Activated CD8-positive, alpha-beta T cell treated with anti-CD3 and anti-CD28 coated beads for 36 hours (primary cell): Measurements from ENCODE around the gene MFAP2. TPM values are rescaled to one million over a fixed set of nuclear protein-coding genes. Genes with fewer than 3 reads are reported as not detected.
"Not testable (repeated sequence)": the region's sequence is repeated elsewhere in the genome, so short reads cannot be mapped to it uniquely, and the experiment has no call there.

Source experiments
- ATAC-seq: fragments of 200-7000 bp; cut with Tn5 transposase; one replicate; pipeline ENCODE4 v1.10.0; 2021; ENCODE audit warnings: mild to moderate bottlenecking, moderate library complexity
- CTCF ChIA-PET: fragments of 350-600 bp; sonication (Branson Sonifier 250); formaldehyde crosslinking; loops from one replicate; lab custom pipeline; 2021; ENCODE audit warnings: antibody characterized with exemption; lab: Charles Lee
- POLR2A ChIA-PET: fragments of 350-600 bp; sonication (Branson Sonifier 250); formaldehyde crosslinking; loops from one replicate; lab custom pipeline; 2021; ENCODE audit warnings: antibody characterized with exemption; lab: Charles Lee
- DNase-seq: peaks from one replicate; pipeline ENCODE4 v3.0.0-alpha.2; 2020
- H3K27ac Mint-ChIP-seq: one replicate; pipeline ENCODE4 v1.8.0; 2021; ENCODE audit warnings: mild to moderate bottlenecking, mixed read lengths
- H3K27me3 Mint-ChIP-seq: one replicate; pipeline ENCODE4 v1.8.0; 2021; ENCODE audit warnings: mixed read lengths
- H3K36me3 Mint-ChIP-seq: one replicate; pipeline ENCODE4 v1.8.0; 2021; ENCODE audit warnings: low read depth, mixed read lengths
- H3K4me1 Mint-ChIP-seq: one replicate; pipeline ENCODE4 v1.8.0; 2021; ENCODE audit warnings: low read depth, mixed read lengths
- H3K4me3 Mint-ChIP-seq: one replicate; pipeline ENCODE4 v1.8.0; 2021; ENCODE audit warnings: mild to moderate bottlenecking, moderate library complexity, mixed read lengths
- H3K9me3 Mint-ChIP-seq: one replicate; pipeline ENCODE4 v1.8.0; 2021; ENCODE audit warnings: mixed read lengths
- intact Hi-C: fragments of 100-400 bp; cut with micrococcal nuclease; formaldehyde crosslinking; loops from one replicate; pipeline ENCODE4 v1.10.0; 2022
- total RNA-seq, 2 experiments: library from RNA; stranded (reverse); gene quantifications; one replicate each; pipeline ENCODE4 v1.2.3, GENCODE V29; 2021
- TF ChIP-seq, protein P1 (sequence below): fragments of 200-600 bp; IDR thresholded peaks from one replicate; pipeline ENCODE4 v1.8.0; 2022; ENCODE audit warnings: antibody characterized with exemption, mild to moderate bottlenecking

MFAP2 gene
- total RNA-seq, 2 experiments from 2014 or later: not detected

DNA sequence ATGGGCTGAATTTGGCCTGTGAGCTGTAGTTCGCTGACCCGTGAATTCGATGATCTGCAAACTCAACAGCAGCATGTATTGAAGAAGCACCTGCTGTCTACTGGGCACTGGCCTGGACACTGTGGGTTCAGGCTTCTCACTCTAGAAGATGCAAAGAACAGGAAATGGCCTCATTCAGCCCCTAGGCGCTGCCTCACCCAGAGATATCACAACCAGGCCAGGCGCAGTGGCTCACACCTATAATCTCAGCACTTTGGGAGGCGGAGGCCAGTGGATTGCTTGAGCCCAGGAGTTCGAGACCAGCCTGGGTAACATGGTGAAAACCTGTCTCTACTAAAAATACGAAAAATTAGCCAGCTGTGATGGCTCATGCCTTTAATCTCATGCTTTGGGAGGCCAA is 23.6 kb downstream of the MFAP2 start:
- H3K36me3 Mint-ChIP-seq: no peaks in the 10 kb centered on the region
- no peak overlapping the region for H3K4me3 Mint-ChIP-seq
- DNase-seq (no peak), ATAC-seq (no peak)
- H3K4me1 Mint-ChIP-seq: peaks cover 8% of the 10 kb centered on the region
- TF ChIP-seq, protein P1, sequence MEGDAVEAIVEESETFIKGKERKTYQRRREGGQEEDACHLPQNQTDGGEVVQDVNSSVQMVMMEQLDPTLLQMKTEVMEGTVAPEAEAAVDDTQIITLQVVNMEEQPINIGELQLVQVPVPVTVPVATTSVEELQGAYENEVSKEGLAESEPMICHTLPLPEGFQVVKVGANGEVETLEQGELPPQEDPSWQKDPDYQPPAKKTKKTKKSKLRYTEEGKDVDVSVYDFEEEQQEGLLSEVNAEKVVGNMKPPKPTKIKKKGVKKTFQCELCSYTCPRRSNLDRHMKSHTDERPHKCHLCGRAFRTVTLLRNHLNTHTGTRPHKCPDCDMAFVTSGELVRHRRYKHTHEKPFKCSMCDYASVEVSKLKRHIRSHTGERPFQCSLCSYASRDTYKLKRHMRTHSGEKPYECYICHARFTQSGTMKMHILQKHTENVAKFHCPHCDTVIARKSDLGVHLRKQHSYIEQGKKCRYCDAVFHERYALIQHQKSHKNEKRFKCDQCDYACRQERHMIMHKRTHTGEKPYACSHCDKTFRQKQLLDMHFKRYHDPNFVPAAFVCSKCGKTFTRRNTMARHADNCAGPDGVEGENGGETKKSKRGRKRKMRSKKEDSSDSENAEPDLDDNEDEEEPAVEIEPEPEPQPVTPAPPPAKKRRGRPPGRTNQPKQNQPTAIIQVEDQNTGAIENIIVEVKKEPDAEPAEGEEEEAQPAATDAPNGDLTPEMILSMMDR: no peak
- ChIA-PET CTCF (interaction anchor here (1.1 to 1.2 kb wide), 2 partner anchors 31 to 43 kb away, joined by 3 to 5 read pairs; no protein-coding TSS in a partner anchor), POLR2A (no interaction called here)
- H3K27me3 Mint-ChIP-seq: no peaks in the 10 kb centered on the region
- no peaks in the 10 kb centered on the region for H3K9me3 Mint-ChIP-seq
- intact Hi-C loops: no loop called here
- H3K27ac Mint-ChIP-seq: no peak overlapping the region

GRCh38 chr1:16955186-16955585 is 25.2 kb downstream of the MFAP2 start:
- POLR2A ChIA-PET: interaction anchor here (0.6 kb wide), 1 partner anchor 95 kb away, joined by 3 read pairs; no protein-coding TSS in a partner anchor
- TF ChIP-seq, protein P1: no peak
- Mint-ChIP-seq H3K9me3 (no peaks in the 10 kb centered on the region), H3K27ac (no peak overlapping the region), H3K4me1 (no peaks in the 10 kb centered on the region), H3K4me3 (no peak overlapping the region), H3K36me3 (no peaks in the 10 kb centered on the region), H3K27me3 (no peaks in the 10 kb centered on the region)
- ATAC-seq (no peak), DNase-seq (no peak)
- intact Hi-C loops: no loop called here
- CTCF ChIA-PET: interaction anchor here (0.8 to 2.2 kb wide), 2 partner anchors 91 to 282 kb away, joined by 3 to 10 read pairs; no protein-coding TSS in a partner anchor

- CTCF ChIA-PET: interaction anchor here (2.2 kb wide), 1 partner anchor 92 kb away, joined by 10 read pairs; no protein-coding TSS in a partner anchor
- intact Hi-C loops: no loop called here
- ATAC-seq: no peak
Measured at GRCh38 chr1:16954579-16954978, 25.8 kb downstream of the MFAP2 start.

GRCh38 chr1:16952376-16952775 is 28.0 kb downstream of the MFAP2 start:
- CTCF ChIA-PET: interaction anchor here (0.6 to 2.9 kb wide), 15 partner anchors 9 to 343 kb away, joined by 3 to 31 read pairs (median 5); partner anchors contain the start of genes MFAP2 and NBPF1
- H3K27me3 Mint-ChIP-seq, intact Hi-C loops, ATAC-seq, H3K4me1 Mint-ChIP-seq, H3K4me3 Mint-ChIP-seq, H3K27ac Mint-ChIP-seq, H3K9me3 Mint-ChIP-seq, DNase-seq, H3K36me3 Mint-ChIP-seq, POLR2A ChIA-PET: not testable (repeated sequence)

More at GRCh38 chr1:16954579-16954978, 25.8 kb downstream of the MFAP2 start:
- POLR2A ChIA-PET: no interaction called here
- Mint-ChIP-seq H3K27me3 (no peaks in the 10 kb centered on the region), H3K9me3 (no peaks in the 10 kb centered on the region), H3K36me3 (no peaks in the 10 kb centered on the region), H3K27ac (no peak overlapping the region), H3K4me3 (no peak overlapping the region), H3K4me1 (no peaks in the 10 kb centered on the region)
- no peak for DNase-seq
- TF ChIP-seq, protein P1: no peak

DNA sequence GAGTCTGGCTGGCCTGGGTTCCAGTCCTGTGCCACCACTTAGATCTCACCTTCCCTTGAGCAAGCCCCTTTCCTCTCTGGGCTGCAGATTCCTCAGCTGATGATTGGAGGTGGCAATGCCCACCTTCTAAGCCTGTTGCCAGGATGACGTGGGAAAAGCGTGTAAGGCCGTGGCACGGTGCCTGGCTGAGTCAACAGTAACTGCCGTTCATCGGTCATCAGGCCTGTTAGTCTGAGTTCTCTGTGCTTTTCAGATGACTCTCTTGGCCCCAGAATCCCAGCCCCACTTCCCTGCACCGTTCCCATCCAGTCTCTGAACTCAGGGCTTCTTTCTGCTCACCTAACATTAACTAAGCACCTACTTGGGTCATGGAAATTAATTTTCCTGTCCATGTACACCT is 31.4 kb downstream of the MFAP2 start:
- CTCF ChIA-PET: interaction anchor here (1.3 kb wide), 1 partner anchor 12 kb away, joined by 3 read pairs; no protein-coding TSS in a partner anchor
- H3K27me3 Mint-ChIP-seq, H3K4me1 Mint-ChIP-seq, POLR2A ChIA-PET, H3K9me3 Mint-ChIP-seq, ATAC-seq, DNase-seq, H3K4me3 Mint-ChIP-seq, intact Hi-C loops, H3K36me3 Mint-ChIP-seq, H3K27ac Mint-ChIP-seq: not testable (repeated sequence)

DNA sequence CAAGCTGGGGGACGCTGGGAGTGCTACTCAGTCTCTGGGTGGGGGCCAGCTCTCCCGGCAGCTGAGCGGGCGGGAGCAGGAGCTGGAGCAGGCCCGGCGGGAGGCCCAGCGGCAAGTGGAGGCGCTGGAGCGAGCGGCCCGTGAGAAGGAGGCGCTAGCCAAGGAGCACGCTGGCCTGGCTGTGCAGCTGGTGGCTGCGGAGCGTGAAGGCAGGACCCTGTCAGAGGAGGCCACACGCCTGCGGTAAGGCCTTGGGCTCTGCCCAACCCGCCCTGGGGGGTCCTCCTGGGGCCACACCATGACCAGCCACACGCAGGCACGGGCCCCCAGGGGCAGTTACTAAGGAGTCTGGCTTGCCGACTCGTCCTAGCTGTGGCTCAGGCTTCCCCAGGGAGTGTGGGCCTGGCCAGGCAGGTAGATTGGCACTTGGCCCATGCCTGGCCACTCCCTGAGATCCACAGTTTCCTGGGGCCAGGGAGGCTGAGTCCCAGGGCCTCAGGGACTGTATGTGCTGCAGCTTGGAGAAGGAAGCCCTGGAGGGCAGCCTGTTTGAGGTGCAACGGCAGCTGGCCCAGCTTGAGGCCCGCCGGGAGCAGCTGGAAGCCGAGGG is 32.0 kb downstream of the MFAP2 start:
- H3K9me3 Mint-ChIP-seq, CTCF ChIA-PET, H3K27ac Mint-ChIP-seq, POLR2A ChIA-PET, ATAC-seq, H3K27me3 Mint-ChIP-seq, H3K4me3 Mint-ChIP-seq, H3K4me1 Mint-ChIP-seq, intact Hi-C loops, H3K36me3 Mint-ChIP-seq, DNase-seq: not testable (repeated sequence)
